K562 (cell line): Measurements from ENCODE around the gene RPL22L1. TPM values are rescaled to one million over a fixed set of nuclear protein-coding genes. Genes with fewer than 3 reads are reported as not detected.

ENCODE experiments used
- CREB1 ChIP-seq, 2 experiments: sonication (generic) in 1 of 2; formaldehyde crosslinking in 1 of 2; IDR thresholded peaks; 2 replicates each; pipeline versions ENCODE4 v1.6.1 to v1.8.0; 2012 to 2022; ENCODE audit warnings: inconsistent platforms in 1 of 2, mild to moderate bottlenecking in 1 of 2, missing genetic modification reagents in 1 of 2, moderate library complexity in 1 of 2
- HNRNPL ChIP-seq: fragments of 200-400 bp; formaldehyde crosslinking; IDR thresholded peaks from 2 replicates; pipeline ENCODE4 v1.6.1; 2017; ENCODE audit warnings: low read depth, mild to moderate bottlenecking, low read length
- IRF2 ChIP-seq: sonication (generic); formaldehyde crosslinking; IDR thresholded peaks from 2 replicates; pipeline ENCODE4 v1.8.1; 2022; ENCODE audit warnings: mild to moderate bottlenecking, missing genetic modification reagents
- LCOR ChIP-seq: sonication (generic); formaldehyde crosslinking; IDR thresholded peaks from 2 replicates; pipeline ENCODE4 v1.8.0; 2022; ENCODE audit warnings: mild to moderate bottlenecking, missing genetic modification reagents
- RUNX1 ChIP-seq: sonication (generic); IDR thresholded peaks from 2 replicates; pipeline ENCODE4 v1.6.1; 2016; ENCODE audit warnings: antibody characterized with exemption, low read depth
- SRF ChIP-seq, 2 experiments: fragments of 250-450, 450-650 bp in 1 of 2; sonication (Bioruptor Pico) in 1 of 2; sonication (generic) in 1 of 2; formaldehyde crosslinking; IDR thresholded peaks; 2 replicates each; pipeline versions ENCODE4 v1.5.0 to v1.5.1; 2020 to 2022; ENCODE audit warnings: mild to moderate bottlenecking in 1 of 2, missing genetic modification reagents in 1 of 2
- TARDBP ChIP-seq: fragments of 450-650 bp; IDR thresholded peaks from 2 replicates; pipeline ENCODE4 v1.6.1; 2016
- polyA plus RNA-seq, 8 experiments: library from polyadenylated mRNA; depleted of rRNA in 4 of 8; stranded (reverse) in 5 of 8; unstranded in 3 of 8; fragments of >200 nt; fragmentation: Nextera tagmentation in 2 of 8; fragmentation: Illumina TruSeq in 1 of 8; extraction: Ambion mirVana in 2 of 8; extraction: Trizol in 1 of 8; gene quantifications; 2 replicates each; pipeline versions ENCODE4 v1.2.1 to v1.2.3, GENCODE V29; 2011 to 2014; ENCODE audit warnings: inconsistent platforms in 1 of 8, missing spikeins in 1 of 8
- total RNA-seq, 7 experiments: library from RNA; depleted of rRNA in 6 of 7; stranded (reverse); fragments of >200 nt in 6 of 7; fragmentation: Illumina TruSeq in 2 of 7; extraction: Trizol in 2 of 7; gene quantifications; 2 replicates each; pipeline versions ENCODE4 v1.2.1 to v1.2.3, GENCODE V29; 2011 to 2021; ENCODE audit warnings: low replicate concordance in 1 of 7
- TF ChIP-seq, protein P1 (sequence below): fragments of 450-650 bp; IDR thresholded peaks from 2 replicates; pipeline ENCODE4 v1.6.1; 2014; ENCODE audit warnings: low read depth, mild to moderate bottlenecking, moderate library complexity, borderline replicate concordance

RPL22L1 gene
- total and polyA plus RNA-seq, 9 of the 15 experiments (the other 6 are each of a cell fraction or from before 2014, with no cell fraction given) = 53.9 to 198 (median 108) TPM

DNA sequence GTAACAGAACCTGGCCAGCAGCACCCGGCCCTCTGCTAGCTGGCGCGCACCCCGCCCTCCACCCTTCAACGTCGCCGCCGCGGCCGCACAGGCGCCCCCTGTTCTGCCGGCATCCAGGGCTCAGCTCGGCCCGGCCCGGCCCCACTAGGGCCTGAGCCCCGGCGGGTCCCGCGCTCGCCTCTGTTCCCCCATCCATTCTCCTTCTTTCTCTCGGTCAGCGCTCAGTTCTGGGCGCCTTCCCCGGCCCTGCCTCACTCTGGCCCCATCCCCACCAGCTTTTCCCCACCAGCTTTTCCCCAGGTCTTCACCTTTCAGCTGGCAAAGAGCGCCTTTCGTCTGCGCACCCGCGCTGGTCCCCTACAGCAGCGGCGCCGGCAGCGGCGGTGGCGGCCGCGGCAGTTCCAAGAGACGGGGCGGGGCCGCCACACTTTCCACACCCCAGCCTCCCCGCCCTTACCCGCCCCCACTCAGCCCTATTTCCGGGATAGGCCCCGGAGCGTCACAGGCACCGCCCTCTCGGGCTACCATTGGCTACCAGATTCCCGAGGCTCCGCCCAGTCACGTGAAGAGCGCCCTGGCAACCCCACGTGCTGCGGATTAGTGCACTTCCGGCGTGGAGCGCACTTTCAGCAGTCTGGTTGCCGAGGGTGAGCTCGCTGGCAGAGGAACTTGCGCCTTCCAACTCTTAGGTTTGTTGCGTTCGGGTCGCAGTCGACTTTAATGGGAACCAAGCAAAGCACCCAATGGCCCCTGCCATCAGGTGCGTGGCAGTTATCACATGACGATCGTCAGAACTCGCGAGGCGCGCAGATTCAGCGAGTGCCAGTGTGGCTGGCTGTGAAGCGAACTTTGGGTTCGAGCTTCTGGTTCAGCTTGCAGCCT, 38.5 kb upstream of the RPL22L1 start, which contains the start of gene EIF5A2 (continued):
- TF ChIP-seq, protein P1, sequence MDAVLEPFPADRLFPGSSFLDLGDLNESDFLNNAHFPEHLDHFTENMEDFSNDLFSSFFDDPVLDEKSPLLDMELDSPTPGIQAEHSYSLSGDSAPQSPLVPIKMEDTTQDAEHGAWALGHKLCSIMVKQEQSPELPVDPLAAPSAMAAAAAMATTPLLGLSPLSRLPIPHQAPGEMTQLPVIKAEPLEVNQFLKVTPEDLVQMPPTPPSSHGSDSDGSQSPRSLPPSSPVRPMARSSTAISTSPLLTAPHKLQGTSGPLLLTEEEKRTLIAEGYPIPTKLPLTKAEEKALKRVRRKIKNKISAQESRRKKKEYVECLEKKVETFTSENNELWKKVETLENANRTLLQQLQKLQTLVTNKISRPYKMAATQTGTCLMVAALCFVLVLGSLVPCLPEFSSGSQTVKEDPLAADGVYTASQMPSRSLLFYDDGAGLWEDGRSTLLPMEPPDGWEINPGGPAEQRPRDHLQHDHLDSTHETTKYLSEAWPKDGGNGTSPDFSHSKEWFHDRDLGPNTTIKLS = no peak; the same call in 1 of the 2 replicates
- TF ChIP-seq HNRNPL = no peak
- no peak for TF ChIP-seq RUNX1
- no peak for TF ChIP-seq TARDBP
- TF ChIP-seq LCOR = peak; percentile 92
- no peak for TF ChIP-seq IRF2 (CRISPR knock-in tag)
- TF ChIP-seq CREB1 (IDR thresholded peaks at IDR 0.05) = peak; percentile 78
- peak; percentile 76 for TF ChIP-seq CREB1 (CRISPR knock-in tag; IDR thresholded peaks at IDR 0.05)
- TF ChIP-seq SRF (CRISPR knock-in tag; IDR thresholded peaks at IDR 0.05) = 0 out of 4 replicates have a peak, but pooled peaks of 1 of the 2 experiments have one; percentile 43
